Measurements from ENCODE around the gene SSH2.
"Not testable (repeated sequence)": the region's sequence is repeated elsewhere in the genome, so short reads cannot be mapped to it uniquely, and the experiment has no call there.

The SSH2 gene

DNA sequence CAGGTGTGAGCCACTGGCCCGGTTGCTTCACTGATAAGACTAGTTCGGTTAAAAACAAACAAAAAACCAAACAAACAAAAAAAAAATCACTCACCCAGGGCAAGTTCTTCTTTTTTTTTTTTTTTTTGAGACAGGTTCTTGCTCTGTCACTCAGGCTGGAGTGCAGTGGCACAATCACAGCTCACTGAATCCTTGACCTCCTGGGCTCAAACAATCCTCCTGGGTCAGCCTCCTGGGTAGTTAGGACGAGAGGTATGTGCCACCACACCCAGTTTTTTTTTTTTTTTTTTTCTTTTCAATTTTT is 187.9 kb downstream of the SSH2 start:
- DNase-seq (ENCODE audit: low read depth in 2 of 2), result no peak

DNA sequence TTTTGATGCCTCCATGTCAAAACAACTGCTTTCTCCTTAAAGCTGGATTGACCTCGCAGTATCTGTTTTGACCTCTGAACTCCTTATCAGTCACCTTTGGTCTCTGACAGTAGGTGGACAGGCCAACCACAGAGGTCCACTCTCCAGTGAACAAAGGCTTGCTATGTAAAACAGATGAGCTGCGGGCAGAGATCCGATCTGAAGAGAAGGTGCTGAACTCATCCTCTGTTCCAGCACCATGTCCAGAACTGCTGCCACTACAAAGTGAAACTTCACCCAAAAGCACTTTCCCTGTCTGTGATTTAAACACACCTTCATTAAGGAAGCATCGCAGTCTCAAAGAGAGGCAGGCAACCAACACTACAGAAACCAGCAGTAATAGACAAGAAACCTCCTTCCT is 190.0 kb downstream of the SSH2 start:
- DNase-seq (ENCODE audit: low read depth in 2 of 2), result no peak

DNA sequence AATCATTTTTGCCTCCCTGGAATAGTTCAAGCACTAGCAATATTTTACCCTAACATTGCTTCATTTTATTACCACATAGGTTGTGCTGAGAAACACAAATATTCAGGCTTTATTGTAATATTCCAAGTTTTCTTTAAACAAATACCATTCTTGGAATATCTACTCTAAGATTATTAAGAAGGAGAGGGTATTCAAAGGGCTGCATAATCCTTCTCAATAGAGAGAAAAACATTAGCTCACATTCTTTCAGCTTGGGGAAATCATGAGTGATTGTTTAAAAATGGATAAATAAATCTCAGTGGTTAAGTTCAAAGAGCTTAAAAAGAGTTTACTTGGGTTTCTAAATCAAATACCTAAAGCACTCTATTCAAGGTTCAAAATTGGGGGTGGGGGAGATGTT is 195.4 kb downstream of the SSH2 start:
- no peak for DNase-seq (ENCODE audit: low read depth in 2 of 2)

DNA sequence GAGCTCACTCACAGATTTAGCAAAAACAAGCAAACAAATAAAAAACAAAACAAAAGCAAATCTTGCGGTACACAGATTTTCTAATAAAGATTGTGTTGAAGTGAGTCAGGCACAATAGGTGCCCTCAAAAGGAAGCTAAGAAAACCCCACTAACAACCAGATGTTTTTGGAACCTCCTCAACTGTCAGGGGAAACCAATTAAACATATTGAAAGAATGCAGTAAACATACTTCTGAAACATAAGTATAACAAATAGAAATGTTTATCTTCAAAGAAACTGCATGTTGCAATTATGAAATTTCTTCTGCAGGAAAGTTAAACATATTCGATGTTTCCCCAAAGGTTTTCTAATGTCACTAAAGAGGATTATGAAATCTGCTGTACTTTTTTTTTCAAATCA is 196.9 kb downstream of the SSH2 start:
- no peak for DNase-seq (ENCODE audit: low read depth in 2 of 2)

DNA sequence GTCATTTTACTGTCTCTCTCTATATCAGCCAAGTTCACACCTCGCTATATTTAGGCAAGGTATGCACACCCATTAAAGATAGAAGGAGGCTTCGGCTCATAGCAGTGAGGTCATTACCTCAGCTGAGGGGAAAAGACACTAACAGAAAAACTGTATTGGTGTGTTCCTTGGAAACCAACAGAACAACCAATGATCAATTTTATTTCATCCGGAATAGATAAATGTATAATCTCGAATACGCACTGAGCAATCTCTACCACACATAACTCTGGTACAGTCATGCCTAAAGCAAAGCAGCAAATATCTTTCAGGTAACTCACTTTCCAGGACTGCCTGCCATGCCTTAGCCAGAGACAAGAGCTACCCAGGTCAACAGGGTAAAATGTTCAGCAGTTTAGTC is 197.4 kb downstream of the SSH2 start:
- DNase-seq (ENCODE audit: low read depth in 2 of 2), result no peak

DNA sequence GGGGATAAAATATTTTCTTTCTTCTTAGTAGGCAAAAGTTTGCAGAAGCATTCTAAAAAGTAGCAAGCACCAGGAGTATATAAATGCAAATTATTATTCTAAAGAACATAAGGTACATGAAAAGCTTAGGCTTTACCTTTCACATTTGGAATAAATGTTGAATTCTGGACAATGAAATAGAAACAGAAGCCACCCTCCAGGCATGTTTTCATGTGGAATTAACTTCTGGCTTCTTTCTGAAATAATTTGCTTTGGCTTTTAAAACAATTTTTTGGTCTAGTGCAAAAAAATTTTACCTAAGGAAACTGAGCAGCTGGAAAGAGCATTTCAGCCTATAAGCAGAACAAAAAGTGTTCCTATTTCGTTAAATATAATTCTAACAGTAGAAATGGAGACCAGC is 197.8 kb downstream of the SSH2 start:
- DNase-seq (ENCODE audit: low read depth in 2 of 2), result no peak

DNA sequence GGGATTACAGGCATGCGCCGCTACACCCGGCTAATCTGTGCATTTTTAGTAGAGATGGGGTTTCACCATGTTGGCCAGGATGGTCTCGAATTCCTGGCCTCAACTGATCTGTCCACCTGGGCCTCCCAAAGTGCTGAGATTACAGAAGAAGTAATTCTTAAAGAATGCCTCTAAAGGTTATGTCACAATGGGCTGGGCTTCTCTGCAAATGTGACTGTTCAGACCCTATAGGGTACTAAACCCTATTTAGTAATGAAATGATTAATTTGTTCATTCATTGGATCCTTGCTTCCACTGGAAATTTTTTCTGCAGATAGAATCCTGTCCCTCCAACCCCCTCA is 198.5 kb downstream of the SSH2 start:
- no peak for DNase-seq (ENCODE audit: low read depth in 2 of 2)

DNA sequence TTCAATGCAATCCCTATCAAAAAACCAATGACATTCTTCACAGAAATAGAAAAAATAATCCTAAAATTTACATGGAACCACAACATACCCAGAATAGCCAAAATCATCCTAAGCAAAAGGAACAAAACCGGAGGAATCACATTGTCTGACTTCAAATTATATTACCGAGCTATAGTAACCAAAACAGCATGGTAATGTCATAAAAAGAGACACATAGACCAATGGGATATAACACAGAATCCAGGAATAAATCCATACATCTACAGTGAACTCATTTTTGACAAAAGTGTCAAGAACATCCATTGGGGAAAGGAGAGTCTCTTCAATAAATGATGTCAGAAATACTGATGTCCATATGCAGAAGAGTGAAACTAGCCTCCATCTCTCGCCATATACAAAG is 201.5 kb downstream of the SSH2 start:
- no peak for DNase-seq (ENCODE audit: low read depth in 2 of 2)

DNA sequence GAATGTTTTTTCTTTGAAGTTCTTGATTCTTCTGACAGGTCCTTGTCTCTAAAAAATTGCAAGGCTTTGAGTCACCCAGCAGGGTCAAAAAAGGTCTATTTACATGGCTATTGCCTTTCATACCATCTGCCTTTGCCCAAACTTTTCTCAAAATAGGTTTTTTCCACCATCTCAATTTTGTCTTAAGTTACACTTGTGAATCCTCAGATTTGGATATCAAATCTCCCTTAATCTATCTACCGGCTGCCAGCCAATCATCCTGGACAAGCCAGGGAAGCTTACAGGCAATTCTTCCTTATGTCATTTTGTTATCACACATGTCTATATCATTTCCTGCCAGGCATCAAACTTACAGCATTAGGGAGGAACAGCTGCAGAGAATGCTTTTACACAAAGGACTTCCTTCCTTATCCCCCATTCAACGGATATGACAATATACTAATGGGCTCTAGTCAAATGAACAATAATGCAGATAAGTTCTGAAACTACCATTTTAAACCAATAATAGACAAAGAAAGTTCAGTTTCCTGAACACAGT is 203.2 kb downstream of the SSH2 start:
- DNase-seq (ENCODE audit: low read depth in 2 of 2), result no peak

DNA sequence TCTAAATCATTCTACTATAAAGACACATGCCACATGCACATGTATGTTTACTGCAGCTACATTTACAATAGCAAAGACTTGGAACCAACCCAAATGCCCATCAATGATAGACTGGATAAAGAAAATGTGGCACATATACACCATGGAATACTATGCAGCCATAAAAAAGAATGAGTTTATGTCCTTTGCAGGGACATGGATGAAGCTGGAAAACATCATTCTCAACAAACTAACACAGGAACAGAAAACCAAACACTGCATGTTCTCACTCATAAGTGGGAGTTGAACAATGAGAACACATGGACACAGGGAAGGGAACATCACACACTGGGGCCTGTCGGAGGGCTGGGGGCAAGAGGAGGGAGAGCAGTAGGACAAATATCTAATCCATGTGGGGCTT is 204.6 kb downstream of the SSH2 start:
- not testable (repeated sequence) for DNase-seq (ENCODE audit: low read depth in 2 of 2)

DNA sequence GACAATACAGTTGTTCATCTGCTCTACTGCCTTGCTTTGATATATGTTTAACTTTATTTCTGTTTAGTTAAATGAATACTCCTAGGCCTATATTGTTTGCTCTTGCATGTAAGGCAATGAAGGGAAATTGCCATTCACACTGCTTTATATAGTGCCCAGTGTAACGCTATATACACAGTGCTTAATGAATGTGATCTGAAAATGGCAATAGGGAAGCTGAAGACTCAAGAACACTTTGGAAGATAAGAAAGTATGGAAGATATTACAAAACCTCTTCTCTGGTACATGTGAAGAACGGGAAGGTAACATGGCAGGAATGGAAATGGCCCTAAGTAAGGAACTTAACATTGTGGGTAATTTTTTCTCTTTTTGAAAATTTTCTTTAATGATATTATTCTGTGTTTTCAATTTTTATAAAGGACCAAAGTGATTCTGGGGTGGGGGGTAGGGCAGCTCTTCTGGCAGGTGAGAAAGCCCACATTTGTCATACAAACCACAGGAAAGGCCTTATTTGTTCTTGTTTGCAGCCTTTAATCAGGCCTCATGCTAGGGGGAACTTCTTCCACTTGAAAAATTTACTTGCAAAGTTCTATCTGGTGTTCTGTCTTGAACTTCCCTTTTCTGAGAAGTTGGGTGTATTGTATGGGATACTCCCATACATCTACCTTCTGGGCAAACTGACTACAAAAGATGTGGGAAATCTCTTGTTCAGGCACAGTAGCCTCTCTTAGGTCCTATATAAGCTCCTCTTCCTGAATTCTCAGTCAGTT is 206.6 kb downstream of the SSH2 start:
- DNase-seq (ENCODE audit: low read depth in 2 of 2), result no peak

DNA sequence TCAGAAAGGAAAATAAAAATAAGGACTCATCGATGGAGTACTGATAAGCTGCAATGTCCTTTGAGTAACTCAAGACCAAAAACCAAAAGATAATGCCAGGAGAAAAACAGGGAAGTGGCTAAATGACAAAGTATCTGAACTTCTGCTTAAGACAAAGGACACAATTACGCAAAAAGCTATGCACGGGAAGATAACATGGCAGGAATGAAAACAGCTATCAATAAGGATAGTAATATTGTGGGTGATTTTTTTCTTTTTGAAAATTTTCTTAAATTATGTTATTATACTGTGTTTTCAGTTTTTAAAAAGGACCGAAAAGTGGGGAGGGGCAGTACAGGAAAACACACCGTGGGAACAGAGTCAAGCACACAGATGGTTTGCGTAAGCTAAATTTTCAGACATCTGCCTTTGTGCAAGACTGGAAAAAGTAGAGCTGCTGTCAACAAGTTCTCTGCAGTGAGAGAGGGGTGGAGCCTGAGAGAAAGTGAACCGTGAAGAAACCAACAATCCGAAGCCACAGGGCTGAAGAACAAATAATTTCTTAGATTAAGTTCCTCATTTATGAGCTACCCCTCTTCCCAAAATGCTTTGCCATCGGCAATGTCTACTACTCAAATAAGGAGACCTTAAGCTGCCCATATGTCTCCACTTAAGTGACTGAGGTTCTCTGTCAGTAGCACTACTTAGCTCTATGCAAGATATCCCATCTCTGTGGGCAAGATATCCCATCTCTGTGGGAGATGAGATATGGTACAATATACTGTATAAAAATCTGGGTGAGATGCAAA is 207.4 kb downstream of the SSH2 start:
- no peak for DNase-seq (ENCODE audit: low read depth in 2 of 2)

DNA sequence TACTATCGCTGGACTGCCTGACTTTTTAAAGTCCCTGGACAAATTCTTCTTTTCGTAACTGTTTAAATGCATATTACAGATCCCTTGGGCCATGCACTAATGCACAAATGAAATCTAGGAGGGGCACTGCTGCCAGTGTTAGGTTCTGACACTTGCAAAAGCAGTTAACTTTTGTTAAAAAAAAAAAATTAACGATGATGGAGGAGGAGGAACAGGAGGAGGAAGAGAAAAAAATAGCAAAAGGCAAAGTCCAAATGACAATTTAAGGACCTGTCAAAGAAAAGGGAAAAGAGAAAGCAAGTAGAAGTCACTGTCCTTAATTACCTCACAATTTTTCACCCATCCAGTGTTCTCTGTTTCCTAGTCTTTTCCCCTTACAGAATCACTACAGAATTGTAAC is 209.5 kb downstream of the SSH2 start:
- DNase-seq (ENCODE audit: low read depth in 2 of 2), result no peak

DNA sequence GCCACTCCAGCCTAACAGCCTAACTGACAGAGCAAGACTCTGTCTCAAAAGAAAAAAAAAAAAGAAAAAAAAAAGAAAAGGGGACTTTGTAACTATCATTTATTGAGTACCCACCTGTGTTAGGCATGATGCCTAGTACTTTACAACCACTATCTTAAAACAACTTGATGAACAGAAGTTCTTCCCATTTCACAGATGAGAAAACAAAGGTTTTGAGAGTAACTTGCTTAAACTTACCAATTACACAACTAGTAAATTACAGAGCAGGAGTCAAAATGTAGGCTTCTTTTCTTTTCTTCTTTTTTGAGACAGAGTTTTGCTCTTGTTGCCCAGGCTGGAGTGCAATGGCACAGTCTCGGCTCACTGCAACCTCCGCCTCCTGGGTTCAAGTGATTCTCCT is 210.6 kb downstream of the SSH2 start:
- DNase-seq (ENCODE audit: low read depth in 2 of 2), result no peak

DNA sequence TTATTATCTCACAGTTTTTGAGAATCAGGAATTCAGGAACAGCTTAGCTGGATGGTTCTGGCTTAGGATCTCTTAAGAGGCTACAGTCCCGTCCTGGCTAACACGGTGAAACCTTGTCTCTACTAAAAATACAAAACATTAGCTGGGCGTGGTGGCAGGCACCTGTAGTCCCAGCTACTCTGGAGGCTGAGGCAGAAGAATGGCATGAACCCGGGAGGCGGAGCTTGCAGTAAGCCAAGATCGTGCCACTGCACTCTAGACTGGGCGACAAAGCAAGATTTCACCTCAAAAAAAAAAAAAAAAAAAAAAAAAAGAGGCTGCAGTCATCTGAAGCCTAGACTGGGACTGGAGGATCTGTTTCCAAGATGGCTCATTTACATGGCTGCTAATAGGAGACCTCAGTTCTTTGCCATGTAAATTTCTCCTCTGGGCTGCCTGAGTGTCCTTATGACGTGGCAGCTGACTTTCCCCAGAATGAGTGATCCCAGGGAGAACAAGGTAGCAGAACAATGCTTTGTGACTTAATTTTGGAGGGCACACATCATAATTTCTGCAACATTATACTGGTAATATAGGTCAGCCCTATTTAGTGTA is 211.5 kb downstream of the SSH2 start:
- DNase-seq (ENCODE audit: low read depth in 2 of 2), result no peak

DNA sequence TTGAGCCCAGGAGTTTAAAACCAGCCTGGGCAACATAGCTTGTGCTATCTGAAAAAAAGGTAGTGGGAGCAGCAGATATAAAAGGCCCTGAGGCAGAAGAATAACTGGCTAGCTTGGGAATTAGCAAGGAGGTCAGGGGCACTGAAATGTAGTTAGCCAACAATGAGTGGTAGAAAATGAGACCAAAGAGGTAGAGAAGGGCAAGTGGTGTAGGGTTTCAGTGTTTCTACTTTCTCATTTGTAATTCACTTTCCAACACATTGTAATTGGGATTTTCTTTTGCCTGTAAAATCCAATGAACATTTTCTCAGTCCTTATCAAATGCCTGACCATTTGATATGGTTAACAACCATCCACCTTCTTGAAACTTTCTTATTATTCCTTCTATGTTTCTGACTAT is 212.2 kb downstream of the SSH2 start:
- DNase-seq (ENCODE audit: low read depth in 2 of 2), result no peak

DNA sequence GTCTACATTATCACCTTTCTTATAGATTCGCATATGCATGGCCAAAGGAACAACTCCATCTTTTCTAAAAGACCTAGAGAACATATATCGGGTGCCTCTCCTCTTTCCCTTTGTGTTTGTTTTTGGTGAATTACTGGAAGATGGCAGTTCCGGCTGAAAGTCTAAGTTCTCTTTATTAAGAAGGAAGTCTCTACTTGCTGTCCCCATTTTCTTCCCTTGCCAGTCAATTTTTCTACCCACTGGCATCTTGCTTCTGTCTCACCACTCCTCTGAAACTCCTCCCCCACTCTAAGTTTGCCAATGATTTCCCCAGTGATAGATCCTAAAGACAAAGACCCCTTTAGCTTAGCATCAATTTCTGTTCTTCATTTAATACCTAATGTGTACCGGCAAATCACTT is 213.5 kb downstream of the SSH2 start:
- DNase-seq (ENCODE audit: low read depth in 2 of 2), result no peak

DNA sequence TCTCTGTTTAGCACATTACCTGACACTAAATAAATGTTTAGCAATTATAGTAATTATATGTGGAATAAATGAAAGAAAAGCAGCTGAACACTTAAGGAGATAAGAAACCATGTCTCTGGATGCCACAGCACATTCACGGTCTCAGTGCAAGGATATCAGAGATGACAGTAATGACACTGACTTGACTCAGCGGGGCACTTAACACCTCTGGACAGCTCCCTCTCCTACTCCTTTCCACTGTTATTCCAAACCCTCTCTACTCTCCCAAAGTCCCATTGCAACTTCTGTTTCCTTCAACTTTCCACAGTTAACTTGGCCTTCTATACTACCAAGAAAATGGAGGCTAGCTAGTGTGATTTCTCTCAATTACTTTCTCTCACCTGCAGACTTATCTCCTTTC is 214.3 kb downstream of the SSH2 start:
- DNase-seq (ENCODE audit: low read depth in 2 of 2), result no peak

DNA sequence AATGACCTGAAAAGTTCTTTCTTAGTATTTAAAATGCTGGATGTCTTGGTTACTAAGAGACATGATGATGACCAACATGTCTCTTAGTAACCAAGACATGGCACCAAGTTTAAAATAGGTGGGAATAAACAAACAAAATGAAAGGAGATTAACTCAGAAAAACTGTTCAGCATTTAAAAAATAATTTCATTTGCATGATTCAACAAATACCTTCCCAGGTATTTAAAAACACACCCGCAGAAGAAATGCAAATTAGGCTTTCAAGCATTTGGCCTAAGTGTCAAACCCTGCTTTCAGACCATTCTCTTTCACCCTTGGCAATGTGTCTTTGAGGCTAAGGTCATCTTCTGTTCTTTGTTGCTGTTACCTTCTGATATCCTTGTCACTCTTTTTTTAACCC is 215.9 kb downstream of the SSH2 start:
- no peak for DNase-seq (ENCODE audit: low read depth in 2 of 2)

DNA sequence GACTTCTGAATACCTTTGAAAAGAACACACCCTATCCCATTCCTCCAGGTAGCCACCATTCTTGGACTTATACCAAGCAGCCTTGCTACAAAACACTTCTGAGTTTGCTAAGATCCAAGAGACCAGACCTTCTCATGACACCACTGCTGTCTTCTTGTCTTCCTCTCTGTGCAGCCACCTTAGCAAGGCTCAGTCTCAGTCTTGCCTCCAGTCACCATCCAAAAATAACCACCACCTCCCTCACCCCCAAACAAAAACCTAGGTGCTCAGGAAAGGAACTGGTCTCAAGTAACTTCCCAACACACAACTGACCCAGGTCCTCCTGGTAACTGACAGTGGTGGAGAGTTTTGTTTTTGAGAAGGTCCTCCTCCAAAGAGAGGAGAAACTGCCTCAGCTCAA is 216.4 kb downstream of the SSH2 start:
- no peak for DNase-seq (ENCODE audit: low read depth in 2 of 2)

DNA sequence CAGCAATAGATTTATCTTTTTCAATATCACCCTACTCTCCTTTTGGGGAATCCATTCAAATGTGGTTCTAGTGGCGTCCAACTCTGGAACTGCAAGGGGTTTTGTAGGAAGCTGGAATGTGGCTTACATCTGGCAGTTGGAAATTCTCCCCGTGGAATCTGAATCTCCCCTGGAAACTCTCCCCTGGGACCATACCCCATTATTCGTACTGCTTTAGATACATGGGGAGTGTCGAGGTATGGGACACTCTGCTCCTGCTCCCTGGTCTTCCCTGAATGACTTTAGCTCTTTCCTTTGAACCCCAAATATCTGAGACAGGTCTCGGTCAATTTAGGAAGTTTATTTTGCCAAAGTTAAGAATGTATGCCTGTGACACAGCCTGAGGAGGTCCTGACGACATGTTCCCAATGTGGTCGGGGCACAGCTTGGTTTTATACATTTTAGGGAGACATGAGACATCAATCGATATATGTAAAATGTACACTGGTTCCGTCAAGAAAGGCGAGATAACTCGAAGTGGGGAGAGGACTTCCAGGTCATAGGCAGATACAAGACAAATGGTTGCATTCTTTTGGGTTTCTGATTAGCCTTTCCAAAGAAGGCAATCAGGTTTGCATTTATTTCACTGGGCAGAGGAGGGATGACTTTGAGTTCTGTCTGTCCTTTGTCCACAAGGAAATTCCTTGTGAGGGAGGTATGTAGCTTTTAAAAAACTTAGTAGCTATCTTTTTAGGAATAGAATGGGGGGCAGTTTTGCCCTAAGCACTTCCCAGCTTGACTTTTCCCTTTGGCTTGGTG is 218.2 kb downstream of the SSH2 start:
- DNase-seq (ENCODE audit: low read depth in 2 of 2), result no peak

DNA sequence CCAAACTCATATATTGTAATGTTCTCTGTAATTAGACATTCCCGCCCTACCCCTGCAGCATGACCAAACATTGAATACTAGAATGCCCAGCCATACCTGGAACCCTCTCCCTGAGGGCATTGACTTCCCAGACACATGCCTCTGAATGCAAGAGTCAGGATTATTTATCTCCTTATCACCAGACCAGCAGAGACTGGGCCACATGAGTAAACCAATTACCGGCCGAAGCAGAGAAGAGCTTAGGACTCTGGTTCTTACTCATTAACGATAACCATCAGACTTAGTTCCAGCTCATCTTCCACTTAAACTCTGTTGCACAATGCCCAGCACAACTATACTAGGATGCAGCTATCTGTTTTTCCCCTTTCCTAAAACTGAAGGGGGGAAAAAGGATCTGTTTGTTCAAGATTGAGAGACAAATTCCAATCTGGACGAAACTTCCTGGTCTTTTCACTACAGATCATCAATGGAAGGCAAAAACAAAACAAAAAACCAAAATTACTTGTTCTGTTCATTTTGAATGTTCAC is 219.1 kb downstream of the SSH2 start:
- DNase-seq (ENCODE audit: low read depth in 2 of 2), result no peak
